SKM-1 (cell line): ENCODE measurements around the gene YAP1.

Source experiments
- DNase-seq: peaks from one replicate; lab custom pipeline; 2025; ENCODE audit not compliant: unreplicated experiment; lab: John Stamatoyannopoulos, UW

Gene YAP1

DNA sequence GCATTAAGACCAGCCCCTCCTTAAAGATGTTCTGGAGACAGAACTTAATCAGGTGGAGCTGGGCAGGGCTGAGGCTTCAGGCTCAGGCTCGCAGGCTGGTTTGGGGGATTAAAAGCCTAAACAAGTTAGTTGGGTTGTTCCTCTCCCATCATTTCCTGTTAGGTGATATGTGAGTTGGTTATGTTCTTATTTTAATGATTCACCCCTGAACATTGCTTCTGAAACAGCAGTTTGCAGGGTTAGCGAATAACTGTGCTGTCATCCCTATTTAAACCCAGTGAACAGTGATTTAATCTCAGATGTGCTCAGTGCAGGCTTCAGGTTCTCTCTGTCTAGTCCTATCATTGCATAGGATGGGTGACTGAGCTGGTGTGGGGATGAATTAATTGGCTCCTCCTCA is 159.7 kb downstream of the YAP1 start:
- no peak for DNase-seq

DNA sequence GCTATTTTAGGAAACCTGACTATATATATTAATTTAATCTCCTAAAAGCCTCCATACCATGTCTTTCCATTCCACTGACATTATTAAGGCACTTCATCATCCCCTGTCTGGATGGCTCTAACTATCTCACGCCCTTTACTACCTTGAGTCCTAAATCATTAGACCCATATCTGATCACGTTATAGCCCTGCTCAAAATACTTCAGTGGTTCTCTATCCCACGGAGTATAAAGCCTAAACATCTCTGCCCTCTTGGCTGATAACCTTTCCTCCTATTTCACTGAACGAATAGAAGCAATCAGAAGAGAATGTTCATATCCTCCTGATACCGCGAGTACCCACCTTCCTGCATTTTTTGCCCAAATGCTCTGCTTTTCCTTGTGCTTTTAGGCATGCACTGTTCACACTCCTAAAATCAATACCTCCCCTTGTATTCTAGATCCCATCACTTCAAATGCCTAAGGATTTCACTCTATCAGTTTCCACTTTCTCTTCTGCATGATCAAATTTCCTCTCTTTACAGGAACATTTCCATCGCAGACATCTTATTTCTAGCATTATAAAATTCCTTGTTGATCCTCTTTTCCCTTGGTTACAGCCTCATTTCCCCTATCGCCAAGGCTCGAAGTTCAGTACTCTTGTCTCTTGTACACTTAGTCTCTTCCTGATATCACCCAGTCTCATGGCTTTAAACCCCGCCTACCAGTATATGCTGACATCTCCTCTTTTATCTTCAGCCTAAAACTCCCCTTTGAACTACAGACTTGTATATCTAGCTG is 162.0 kb downstream of the YAP1 start:
- no peak for DNase-seq

DNA sequence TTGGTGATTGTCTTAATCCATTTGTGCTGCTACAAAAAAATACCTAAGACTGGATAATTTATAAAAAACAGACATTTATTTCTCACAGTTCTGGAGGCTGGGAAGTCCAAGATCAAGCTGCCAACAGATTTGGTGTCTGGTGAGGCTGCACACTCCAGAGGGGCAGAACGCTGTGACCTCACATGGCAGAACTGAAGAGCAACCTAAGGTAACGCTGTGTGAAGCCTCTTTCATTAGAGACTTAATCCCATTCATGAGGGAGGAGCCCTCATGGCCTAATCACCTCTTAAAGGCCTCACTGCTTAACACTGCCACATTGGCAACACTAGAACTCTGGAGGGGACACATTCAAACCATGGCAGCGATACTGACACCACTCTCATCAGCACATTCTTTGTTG is 164.4 kb downstream of the YAP1 start:
- DNase-seq, result no peak

DNA sequence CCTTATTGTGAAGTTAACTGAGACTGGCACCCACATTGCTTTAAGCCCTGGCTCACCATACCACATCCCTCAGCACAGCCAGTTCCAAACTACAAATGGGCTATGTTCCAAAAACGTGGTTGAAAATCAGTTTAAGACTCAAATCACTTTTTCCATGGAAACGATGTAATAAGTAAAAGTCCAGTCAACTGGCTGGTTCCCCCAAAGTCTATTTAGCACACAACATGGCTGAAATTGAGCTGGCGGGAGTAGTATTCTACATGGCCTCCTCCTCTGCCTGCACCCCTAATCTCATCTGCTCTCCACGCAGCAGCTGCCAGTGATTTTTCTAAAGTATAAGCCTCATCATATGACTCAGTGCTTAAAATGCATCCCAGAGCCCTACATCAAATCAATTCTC is 166.1 kb downstream of the YAP1 start:
- DNase-seq, result no peak

DNA sequence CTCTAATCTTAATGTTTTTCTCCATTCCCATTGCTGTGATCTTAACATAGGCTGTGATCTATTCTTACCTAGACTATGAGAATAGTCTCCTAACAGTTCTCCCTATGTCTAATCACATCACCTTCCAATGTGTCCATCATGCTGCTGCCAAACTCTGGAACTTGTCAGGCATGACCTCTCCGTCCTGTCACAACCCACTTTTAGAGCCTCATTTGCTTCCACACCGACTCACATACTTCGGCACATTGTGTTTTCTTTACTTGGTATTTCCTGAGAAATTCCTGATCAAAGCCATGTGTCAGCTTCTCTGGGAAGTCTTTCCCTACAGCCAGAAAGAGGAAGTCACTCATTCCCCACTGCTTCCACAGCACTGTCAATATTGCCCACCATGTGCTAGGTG is 166.5 kb downstream of the YAP1 start:
- DNase-seq, result no peak

DNA sequence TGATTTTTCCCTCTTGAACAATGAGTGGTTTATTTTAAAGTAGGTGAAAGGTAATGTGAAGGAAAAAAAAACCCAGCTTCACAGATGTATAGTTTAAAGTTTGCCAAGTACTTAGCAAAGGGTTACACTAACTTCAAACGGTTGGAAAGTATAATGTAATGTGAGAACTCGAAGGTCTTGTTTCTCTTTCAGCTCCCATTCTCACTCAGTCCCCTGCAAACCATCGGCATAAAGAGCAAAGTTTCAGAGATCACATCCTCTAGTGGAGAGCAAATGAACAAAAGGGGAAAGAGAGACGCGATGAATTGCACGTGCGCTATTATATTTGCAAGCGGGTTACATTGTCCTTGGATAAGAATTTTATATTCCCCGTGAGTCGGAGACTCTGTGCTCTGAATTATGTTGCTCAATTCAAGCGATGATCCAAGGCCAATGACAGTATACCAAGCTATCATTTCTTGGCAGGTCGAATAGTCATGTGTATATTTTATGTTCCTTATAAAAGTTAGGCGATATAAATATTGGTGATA is 169.5 kb downstream of the YAP1 start:
- no peak for DNase-seq

DNA sequence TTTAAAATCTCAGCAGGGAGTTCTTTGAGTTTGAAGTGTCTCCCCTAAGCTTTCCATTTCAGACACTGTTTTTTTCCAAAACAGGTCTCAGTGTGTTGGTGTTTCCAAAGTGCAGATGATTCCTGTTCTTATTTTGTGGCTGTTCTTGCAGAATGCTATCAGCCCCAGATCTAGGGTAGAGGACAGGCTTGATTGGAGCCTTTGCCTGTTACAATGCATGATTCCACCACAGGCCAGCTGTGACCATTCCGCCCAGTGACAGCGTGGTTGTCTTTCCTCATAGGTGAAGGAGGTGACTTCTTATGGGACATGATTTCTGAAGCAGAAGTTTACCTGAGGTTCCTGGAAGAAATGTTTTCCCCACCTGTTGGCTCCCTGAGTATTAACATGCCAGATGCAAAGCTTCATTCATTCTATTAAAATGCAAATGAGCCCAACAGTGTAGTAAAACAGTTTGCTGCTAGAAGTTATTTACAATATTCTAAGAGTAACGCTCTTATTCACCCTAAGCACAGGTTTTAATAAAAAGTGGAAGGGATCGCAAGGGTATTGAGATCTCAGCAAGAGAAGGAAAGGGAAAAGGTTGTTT is 170.1 kb downstream of the YAP1 start:
- DNase-seq, result no peak
